Measurements from ENCODE around the gene PRSS50.
"Not testable (repeated sequence)": the region's sequence is repeated elsewhere in the genome, so short reads cannot be mapped to it uniquely, and the experiment has no call there.

The PRSS50 gene

GRCh38 chr3:46708401-46709156 lies 9.1 kb downstream of the PRSS50 start:
- DNase-seq (ENCODE audit: low spot score): peak; percentile 59

GRCh38 chr3:46707601-46708011 lies 10.1 kb downstream of the PRSS50 start:
- DNase-seq (ENCODE audit: low spot score): peak; percentile 52

- peak; percentile 62 for DNase-seq (ENCODE audit: low spot score)
Observed at GRCh38 chr3:46706771-46707582, 10.7 kb downstream of the PRSS50 start.

GRCh38 chr3:46705751-46706552 lies 11.7 kb downstream of the PRSS50 start:
- DNase-seq (ENCODE audit: low spot score): peak; percentile 72

- peak; percentile 86 for DNase-seq (ENCODE audit: low spot score)
Observed at GRCh38 chr3:46705022-46705530, 12.6 kb downstream of the PRSS50 start.

- not testable (repeated sequence) for DNase-seq (ENCODE audit: low spot score)
Observed at GRCh38 chr3:46704346-46704745, 13.3 kb downstream of the PRSS50 start.

- DNase-seq (ENCODE audit: low spot score): no peak
Observed at GRCh38 chr3:46703013-46703520, 14.6 kb downstream of the PRSS50 start.

GRCh38 chr3:46702246-46703012 lies 15.2 kb downstream of the PRSS50 start:
- DNase-seq (ENCODE audit: low spot score): no peak

- no peak for DNase-seq (ENCODE audit: low spot score)
Observed at GRCh38 chr3:46701181-46701939, 16.3 kb downstream of the PRSS50 start, which contains the start of gene TMIE. Gene TMIE, plus strand, starts transcription at chr3:46701392. Its CDS starts 96 bp downstream, at chr3:46701488.

GRCh38 chr3:46700772-46701171 lies 16.9 kb downstream of the PRSS50 start:
- DNase-seq (ENCODE audit: low spot score): no peak

GRCh38 chr3:46699676-46700523 lies 17.8 kb downstream of the PRSS50 start:
- DNase-seq (ENCODE audit: low spot score): no peak

- DNase-seq (ENCODE audit: low spot score): no peak
Observed at GRCh38 chr3:46695962-46696894, 21.4 kb downstream of the PRSS50 start.

GRCh38 chr3:46695177-46695961 lies 22.3 kb downstream of the PRSS50 start:
- no peak for DNase-seq (ENCODE audit: low spot score)

GRCh38 chr3:46694520-46694919 lies 23.1 kb downstream of the PRSS50 start:
- DNase-seq (ENCODE audit: low spot score): no peak

GRCh38 chr3:46693892-46694226 lies 23.8 kb downstream of the PRSS50 start:
- DNase-seq (ENCODE audit: low spot score): no peak

GRCh38 chr3:46693038-46693891 lies 24.4 kb downstream of the PRSS50 start, which contains the start of gene ALS2CL:
Gene ALS2CL, minus strand, starts transcription at chr3:46693679. Its CDS starts 4,239 bp downstream, at chr3:46689440.
- no peak for DNase-seq (ENCODE audit: low spot score)
